ENCODE results near the gene RAB40C.

RAB40C gene, protein sequence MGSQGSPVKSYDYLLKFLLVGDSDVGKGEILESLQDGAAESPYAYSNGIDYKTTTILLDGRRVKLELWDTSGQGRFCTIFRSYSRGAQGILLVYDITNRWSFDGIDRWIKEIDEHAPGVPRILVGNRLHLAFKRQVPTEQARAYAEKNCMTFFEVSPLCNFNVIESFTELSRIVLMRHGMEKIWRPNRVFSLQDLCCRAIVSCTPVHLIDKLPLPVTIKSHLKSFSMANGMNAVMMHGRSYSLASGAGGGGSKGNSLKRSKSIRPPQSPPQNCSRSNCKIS

DNA sequence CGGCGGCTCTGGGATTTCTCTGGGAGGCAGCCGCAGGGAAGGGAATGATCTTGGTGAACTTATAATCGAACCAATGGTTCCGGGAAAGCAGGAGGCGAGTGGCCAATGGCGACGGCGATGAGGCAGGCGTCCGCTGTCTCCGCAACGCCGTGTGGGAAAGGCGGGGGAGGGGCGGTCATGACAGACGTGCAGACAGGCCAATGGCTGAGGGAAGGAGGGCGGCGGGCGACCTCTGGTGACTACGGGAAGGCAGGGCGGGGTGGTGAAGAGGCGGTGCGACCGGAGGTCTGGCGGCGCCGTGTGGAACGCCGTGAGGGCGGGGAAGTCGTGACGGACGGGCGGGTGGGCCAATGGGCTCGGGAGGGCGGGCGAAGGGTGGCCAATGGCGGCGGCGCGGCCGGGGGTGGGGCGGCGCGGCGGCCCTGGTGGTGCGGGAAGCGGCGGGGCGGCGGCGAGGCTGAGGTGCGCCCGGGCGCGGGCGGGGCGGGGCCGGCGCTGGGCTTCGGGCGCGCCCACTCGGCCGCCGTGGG lies at the start of gene RAB40C:
TSS of gene RAB40C (plus strand) at position 409 of the 530 bp plus-strand sequence. CDS start 226 bp downstream, outside the sequence.
- DNase-seq = peak; percentile 98 to 100 (median 99)
- intact Hi-C loops (cut with DNase I) = no loop called here

DNA sequence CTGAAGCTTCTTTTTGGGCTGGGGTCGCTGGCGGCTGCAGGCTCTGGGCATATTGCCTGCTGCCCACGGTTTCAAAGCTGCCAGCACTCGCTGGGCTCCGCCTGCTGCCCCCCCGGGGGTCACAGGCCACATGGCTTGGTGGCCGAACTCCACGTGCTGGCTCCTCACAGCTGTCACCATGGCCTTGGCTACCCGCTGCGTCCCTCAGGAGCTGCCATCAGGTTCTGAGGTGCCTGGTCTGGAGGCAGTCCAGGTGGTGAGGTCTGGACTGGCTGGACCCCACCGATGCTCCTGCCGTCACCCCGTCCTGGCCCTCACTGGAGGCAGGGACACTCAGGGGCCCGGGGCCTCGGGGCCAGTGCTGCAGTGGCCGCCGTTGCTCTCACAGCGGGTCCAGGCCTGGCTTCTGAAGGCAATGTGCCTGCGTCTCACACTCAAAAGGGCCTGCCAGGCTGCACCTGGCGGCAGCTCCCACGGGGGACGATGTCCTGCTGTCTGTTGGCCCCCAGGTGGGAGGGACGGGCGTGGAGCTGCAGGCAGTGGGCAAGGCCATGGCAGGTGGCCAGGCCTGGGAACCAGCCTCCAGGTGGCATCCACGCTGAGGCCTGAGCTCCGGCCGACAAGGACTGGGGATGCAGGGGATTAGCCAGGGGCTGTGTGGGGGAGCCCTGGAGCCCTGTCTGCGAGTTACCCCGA lies 49.1 kb upstream of the RAB40C start:
- intact Hi-C loops (cut with DNase I) = no loop called here
- no peak for DNase-seq

DNA sequence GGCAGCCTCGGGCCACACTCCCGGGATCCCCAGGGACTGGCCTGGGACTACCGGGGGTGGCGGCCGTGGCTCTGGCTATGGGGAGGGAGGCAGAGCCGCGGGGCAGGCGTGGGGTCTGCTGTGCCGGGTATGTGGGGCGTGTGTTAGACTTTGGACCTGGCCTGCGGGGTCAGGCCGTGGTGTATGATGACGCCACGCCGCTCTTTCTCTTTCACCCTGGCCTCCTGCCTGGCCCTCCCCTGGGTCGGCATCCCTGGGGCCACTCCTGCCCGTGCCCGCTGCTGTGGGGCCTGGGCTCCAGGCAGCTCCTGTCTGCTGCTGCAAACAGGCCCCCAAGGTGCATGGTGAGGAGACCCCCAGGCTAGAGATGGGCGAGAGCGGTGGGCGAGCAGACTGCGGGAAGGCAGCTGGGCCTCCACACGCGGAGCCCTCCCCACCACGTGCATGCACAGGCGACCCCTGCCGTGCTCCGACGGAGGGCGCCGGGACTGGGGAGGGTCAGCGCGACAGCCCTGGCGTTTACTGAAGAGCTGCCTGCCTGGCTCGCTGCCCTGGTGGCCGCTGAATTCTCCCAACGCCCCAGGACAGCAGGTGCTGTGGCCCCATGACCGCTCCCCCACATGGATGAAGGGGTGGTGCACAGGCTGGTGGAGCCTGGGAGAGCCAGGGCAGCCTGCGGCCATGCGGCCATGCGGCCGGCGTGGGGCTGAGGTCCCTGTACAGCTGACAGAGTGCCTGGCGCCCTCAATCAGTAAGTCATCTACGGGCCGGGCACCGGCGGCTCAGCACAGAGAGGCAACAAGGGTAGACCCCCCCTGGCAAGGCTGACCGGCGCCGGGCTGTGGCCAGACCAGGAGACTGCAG lies 46.3 kb upstream of the RAB40C start:
- no peak for DNase-seq
- intact Hi-C loops (cut with DNase I) = no loop called here

DNA sequence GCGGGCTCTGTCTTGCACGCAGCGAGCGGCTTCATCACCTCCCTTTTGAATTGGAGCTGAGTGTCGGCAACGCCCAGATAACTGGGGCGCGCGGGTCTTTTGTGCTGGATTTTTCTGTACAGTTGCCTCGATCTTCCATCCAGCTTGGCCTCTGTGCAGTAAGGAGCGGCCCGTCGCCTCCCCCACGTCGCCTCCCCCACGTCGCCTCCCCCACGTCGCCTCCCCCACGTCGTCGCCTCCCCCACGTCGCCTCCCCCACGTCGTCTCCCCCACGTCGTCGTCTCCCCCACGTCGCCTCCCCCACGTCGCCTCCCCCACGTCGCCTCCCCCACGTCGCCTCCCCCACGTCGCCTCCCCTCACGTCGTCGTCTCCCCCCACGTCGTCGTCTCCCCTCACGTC lies 45.3 kb upstream of the RAB40C start:
- intact Hi-C loops (cut with DNase I) = no loop called here

DNA sequence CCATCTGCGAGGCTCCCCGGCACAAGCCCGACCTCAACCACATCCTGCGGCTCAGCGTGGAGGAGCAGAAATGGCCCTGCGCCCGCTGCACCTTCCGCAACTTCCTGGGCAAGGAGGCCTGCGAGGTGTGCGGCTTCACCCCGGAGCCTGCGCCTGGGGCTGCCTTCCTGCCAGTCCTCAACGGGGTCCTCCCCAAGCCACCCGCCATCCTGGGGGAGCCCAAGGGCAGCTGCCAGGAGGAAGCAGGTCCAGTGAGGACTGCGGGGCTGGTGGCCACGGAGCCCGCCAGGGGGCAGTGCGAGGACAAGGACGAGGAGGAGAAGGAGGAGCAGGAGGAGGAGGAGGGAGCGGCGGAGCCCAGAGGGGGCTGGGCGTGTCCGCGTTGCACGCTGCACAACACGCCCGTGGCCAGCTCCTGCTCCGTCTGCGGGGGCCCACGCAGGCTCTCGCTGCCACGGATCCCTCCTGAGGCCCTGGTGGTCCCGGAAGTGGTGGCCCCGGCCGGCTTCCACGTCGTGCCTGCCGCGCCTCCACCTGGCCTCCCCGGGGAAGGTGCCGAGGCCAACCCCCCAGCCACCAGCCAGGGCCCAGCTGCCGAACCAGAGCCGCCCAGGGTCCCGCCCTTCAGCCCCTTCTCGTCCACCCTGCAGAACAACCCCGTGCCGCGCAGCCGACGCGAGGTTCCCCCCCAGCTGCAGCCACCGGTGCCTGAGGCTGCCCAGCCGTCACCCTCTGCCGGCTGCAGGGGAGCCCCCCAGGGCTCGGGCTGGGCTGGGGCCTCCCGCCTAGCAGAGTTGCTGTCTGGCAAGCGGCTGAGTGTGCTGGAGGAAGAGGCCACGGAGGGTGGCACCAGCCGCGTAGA lies 42.7 kb upstream of the RAB40C start:
- peak in 36 of 42 donors; percentile 28 to 73 (median 52) for DNase-seq
- intact Hi-C loops (cut with DNase I) = no loop called here

More for the DNA sequence above, 45.3 kb upstream of the RAB40C start:
- DNase-seq = no peak

DNA sequence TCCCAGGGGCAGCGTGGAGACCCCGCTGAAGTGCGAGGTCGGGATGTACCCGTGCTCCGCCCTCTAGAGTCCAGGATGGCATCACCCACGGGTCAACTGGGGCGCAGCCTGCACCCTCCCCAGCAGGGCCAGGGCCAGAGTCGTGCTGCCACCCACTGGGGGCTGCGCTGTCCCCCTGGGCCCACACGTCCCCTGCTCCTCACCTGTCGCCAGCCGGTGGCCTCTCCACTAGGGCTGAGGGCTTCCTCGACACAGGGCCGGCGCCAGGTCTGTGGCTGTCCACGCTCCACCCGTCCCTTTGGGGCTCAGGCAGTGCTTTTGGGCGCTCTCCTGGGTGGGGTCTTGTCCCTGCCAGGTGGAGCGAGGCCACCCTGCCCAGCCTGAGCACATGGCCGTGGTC lies 41.3 kb upstream of the RAB40C start:
- intact Hi-C loops (cut with DNase I) = no loop called here
- DNase-seq = no peak

DNA sequence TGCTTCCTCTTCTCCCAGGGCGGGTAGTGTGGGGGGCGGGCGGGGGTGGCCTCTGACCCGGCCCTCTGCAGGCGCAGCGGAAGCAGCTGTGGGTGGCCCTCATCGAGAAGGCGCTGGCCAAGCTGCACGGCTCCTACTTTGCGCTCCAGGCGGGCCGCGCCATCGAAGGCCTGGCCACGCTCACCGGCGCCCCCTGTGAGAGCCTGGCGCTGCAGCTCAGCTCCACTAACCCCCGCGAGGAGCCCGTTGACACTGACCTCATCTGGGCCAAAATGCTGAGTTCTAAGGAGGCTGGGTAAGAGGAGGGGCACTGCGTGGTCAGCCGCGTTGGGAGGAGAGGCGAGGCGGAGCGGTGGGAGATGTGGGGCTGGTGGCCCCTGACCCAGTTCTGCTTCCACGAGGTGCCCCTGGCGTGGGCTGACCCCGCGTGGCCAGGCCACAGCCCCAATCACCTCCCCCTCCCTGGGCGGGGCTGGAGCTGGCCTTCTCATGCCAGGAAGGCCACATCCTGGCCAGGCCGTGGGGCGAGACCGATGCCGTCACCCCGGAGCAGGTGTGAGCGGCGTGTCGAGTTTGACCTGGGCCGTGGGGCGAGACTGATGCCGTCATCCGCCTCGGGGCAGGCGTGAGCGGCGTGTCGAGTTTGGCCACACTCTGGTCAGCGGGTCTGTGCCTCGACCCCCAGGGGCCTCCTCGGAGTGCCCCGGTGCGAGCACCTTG lies 40.2 kb upstream of the RAB40C start:
- no peak for DNase-seq

DNA sequence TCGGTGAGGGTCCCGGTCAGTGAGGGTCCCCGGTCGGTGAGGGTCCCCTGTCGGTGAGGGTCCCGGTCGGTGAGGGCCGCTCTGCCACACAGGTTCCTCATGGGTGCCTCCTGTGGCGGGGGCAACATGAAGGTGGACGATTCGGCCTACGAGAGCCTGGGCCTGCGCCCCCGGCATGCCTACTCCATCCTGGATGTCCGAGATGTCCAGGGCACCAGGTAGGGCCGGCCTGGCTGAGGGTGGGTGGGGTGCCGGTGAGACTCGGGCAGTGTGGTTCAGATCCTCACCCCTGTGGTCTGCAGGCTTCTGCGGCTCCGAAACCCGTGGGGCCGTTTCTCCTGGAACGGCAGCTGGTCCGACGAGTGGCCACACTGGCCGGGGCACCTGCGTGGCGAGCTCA lies 38.7 kb upstream of the RAB40C start:
- no peak for DNase-seq
- intact Hi-C loops (cut with DNase I) = no loop called here

More for the DNA sequence above, 40.2 kb upstream of the RAB40C start:
- intact Hi-C loops (cut with DNase I) = no loop called here

DNA sequence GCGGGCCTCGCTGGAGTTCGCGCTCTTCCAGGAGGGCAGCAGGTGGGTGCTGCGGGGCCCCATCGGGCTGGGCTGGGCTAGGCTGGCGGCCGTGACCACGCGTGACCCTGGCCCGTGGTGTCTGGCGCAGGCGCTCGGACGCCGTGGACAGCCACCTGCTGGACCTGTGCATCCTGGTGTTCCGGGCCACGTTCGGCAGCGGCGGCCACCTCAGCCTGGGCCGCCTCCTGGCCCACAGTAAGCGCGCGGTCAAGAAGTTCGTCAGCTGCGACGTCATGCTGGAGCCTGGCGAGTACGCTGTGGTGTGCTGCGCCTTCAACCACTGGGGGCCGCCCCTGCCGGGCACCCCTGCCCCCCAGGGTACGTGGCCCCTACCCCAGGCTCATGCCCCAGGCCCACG lies 37.7 kb upstream of the RAB40C start:
- intact Hi-C loops (cut with DNase I) = no loop called here
- no peak for DNase-seq

DNA sequence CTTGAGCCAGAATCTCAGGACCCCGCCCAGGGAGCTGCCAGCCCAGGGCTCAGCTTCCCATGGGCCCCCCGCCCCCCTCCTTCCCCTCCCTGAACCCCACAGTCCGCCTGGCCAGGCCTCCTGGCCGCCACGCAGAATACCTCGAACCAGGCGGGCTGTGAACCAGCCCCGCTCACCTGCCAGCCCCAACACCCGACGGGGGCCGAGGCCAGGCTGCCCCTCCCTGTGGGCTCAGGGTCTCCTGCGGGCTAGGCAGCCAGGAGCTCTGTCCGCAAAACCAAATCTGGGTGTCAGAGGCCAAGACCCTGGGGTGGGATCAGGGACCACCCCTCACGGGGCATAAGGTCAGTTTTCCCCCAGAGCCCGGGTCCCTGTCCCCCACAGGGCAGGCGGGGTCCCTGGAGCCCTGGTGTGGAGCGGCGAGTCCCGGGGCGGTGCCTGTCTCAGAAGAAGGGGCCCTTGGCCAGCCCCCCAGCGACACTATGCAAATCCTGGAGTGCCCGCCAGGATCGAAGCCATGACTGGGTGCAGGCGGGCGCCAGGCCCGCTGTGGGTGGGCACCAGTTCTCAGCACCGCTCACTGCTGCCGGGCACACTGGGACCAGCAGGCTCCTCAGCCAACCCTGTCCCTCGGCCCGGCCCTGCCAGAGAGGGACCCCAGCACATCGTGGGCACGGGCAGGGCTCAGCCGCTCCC lies 36.1 kb upstream of the RAB40C start:
- intact Hi-C loops (cut with DNase I) = no loop called here
- no peak for DNase-seq

DNA sequence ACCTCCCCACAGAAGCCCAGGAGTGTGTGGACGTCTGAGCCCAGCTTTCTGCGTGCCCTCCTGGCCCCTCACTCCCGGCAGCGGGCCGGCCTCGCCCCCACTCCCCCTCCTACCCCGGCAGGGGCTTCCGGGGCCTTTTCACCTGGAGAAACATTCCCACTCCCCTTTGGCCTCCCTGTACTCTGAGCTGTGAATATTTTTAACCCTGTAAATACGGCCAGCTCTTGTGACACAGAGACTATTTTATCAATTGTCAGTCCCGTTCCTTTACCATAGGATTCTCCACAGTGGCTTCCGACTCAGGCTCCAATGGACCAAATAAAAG lies 35.6 kb upstream of the RAB40C start:
- intact Hi-C loops (cut with DNase I) = no loop called here
- no peak for DNase-seq

DNA sequence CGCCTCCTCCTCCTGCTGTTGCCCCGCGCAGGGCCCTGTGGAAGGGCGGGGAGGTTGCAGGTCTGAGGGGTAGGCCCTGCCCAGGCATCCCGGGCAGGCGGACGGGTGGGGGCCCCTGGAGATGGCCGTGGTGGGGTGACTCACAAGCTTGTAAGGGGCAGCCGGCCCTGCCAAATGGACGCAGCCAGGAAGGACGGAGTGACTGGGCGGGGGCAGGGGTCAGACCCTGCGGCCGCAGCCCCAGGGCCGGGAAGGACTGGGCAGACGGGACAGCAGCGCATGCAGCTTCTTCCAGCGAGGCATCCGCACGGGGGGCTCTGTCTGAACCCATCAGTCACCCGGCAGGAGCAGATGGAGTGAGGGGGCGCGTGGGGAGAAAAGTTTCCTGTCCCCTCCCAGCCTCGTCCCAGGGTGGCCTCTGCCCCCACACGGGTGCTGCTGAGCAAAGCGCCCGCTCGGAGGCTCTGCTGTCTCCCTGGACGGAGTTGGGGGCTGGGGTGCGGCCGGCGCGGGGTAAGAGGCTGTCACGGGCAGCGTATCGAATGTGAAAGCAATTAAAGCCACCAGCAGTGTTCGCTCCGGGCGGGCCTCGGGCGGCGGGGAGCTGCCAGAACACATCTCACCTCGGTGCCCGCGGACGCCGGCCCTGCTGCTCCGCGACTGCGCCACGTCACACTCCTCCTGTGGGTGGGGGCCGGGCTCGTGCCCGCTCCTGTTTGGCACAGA lies 35.1 kb upstream of the RAB40C start:
- intact Hi-C loops (cut with DNase I) = no loop called here
- DNase-seq = no peak

DNA sequence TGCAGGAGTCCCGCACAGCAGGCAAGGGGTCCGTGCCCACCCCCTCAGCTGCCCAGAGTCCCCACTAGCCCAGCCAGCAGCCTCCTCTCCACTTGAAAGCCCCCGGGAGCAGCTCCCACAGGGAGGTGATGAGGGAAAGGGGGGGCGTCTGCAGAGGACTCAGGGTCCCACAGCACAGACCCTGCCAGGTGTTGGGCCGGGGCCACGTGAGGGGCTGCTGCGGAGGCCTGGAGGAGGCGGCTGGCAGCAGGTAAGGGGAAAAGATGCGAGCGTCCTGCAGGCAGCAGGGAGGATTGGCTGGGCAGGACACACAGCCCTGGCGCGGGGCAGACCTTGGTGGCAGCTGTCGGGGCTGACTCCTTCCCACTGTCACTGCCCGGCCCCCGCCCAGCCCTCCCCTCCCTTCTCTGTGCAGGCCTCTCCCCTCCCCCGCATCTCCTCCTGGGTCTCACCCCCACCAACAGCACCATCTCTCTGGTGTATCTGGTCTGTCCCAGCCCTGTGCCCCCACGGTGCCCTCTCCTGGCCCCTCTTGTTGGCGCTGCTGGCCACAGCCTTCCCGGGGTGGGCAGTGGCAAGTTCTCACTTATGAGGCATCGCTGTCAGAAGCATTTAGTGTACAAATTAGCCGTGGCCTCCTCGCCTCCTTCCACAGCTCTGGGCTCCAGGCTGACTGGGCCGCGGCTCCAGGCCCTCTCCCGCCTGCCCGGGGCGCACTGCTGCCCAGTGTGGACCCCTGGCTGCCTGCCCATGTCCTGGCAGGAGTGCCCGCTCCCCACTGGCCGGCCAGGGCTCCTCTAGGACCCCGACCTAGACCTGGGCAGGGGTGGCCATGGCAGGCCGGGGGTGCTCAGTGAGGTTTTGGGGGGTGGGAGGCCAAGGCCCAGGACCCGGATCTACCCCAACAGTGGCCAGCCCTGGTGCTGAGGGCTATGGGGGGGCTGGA lies 34.1 kb upstream of the RAB40C start:
- intact Hi-C loops (cut with DNase I) = no loop called here
- DNase-seq = no peak

DNA sequence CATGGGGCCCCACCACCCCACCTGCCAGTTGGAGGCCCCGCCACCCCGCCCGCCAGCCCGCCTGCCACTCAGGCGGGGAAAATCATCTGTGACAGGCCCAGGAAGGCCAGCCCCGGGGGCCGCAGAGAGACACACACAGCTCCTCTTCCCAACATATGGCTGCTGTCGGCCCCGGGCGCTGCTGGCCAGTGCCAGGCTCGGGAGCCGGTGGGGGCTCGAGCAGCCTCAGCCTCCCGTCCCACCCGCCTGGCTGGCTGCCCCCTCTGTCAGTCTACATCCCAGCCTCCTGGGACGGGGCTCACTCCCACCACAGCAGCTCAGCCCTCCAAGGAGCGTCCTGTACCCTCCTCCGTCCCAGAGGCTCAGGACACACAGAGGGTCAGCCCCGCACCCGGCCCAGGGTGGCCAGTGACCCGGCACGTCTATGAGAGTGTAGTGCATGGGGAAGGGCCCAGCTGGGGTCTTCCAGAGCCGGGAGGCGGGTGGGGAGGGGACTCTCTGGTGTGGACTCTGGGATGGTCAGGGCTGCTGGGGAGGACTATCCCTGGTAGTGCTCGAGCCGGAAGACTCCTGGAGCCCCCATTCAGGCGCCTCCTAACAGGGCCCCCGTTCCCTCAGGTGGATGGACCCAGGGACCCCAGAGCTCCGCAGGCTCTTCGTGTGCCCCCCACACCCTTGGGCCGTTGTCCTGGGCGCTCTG lies 33.2 kb upstream of the RAB40C start:
- no peak for DNase-seq
- intact Hi-C loops (cut with DNase I) = no loop called here
